Measurements from ENCODE around the gene ZNHIT1.
"Not testable (repeated sequence)": the region's sequence is repeated elsewhere in the genome, so short reads cannot be mapped to it uniquely, and the experiment has no call there.

ZNHIT1 gene

GRCh38 chr7:101245147-101245668, 27.2 kb downstream of the ZNHIT1 start:
- no peak for TF ChIP-seq CTCF (IDR thresholded peaks at IDR 0.05; ENCODE audit: low read depth, low read length, missing control alignments)
- peak overlapping the region; percentile 69 for H3K4me3 ChIP-seq (replicated peaks; ENCODE audit: low read depth, low read length)
- DNase-seq (ENCODE audit: extremely low read depth, low read depth), result no peak

GRCh38 chr7:101248276-101248675, 30.3 kb downstream of the ZNHIT1 start:
- DNase-seq (ENCODE audit: extremely low read depth, low read depth), result no peak
- TF ChIP-seq CTCF (IDR thresholded peaks at IDR 0.05; ENCODE audit: low read depth, low read length, missing control alignments), result no peak

GRCh38 chr7:101250324-101250723, 32.4 kb downstream of the ZNHIT1 start:
- DNase-seq (ENCODE audit: extremely low read depth, low read depth), result no peak
- H3K4me3 ChIP-seq (replicated peaks; ENCODE audit: low read depth, low read length), result no peak overlapping the region
- TF ChIP-seq CTCF (IDR thresholded peaks at IDR 0.05; ENCODE audit: low read depth, low read length, missing control alignments), result no peak

More at GRCh38 chr7:101248276-101248675, 30.3 kb downstream of the ZNHIT1 start:
- H3K4me3 ChIP-seq (replicated peaks; ENCODE audit: low read depth, low read length), result no peak overlapping the region

DNA sequence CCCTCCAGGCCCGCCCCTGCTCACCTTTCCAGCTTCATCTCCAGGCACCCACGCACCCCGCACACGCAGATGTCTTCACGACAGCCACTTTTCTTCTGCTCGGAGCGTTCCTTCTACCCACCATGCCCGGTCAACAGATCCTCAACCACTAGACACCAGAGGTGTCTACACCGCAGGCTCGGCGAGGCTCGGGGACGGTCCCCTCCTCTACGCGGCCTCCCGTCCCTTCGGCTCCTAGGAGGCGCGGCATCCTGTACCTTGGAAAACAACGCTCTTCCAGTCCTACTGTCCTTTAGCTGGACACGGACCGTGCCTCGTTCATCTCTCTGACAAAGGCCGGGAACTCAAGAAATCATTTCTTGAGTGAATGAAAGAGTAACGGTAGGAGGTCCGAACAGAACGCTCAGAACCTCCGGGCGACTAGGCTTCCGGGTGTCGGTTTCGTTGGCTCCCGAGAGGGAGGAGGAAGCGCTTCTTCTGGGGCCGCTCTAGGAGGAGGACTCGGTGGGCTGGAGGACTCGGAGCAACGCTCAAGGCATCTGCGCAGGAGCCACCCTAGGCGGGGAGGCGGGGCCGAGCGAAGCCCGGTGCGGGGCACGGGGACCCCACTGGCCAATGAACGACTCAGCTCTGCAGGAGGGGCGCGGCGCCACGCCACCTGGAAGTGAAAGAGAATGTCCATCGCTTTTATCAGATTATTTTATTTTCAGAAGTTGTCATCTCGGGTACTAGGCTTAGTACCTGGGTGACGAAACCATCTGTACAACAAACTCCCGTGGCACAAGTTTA, 34.1 kb downstream of the ZNHIT1 start:
- H3K4me3 ChIP-seq (replicated peaks; ENCODE audit: low read depth, low read length), result peak overlapping the region; percentile 96
- TF ChIP-seq CTCF (IDR thresholded peaks at IDR 0.05; ENCODE audit: low read depth, low read length, missing control alignments), result no peak
- peak; percentile 88 for DNase-seq (ENCODE audit: extremely low read depth, low read depth)

GRCh38 chr7:101253199-101253598, 35.2 kb downstream of the ZNHIT1 start:
- H3K4me3 ChIP-seq (replicated peaks; ENCODE audit: low read depth, low read length); DNase-seq (ENCODE audit: extremely low read depth, low read depth): not testable (repeated sequence)

GRCh38 chr7:101255796-101256195, 37.8 kb downstream of the ZNHIT1 start:
- no peak for TF ChIP-seq CTCF (IDR thresholded peaks at IDR 0.05; ENCODE audit: low read depth, low read length, missing control alignments)
- no peak for DNase-seq (ENCODE audit: extremely low read depth, low read depth)
- no peak overlapping the region for H3K4me3 ChIP-seq (replicated peaks; ENCODE audit: low read depth, low read length)

DNA sequence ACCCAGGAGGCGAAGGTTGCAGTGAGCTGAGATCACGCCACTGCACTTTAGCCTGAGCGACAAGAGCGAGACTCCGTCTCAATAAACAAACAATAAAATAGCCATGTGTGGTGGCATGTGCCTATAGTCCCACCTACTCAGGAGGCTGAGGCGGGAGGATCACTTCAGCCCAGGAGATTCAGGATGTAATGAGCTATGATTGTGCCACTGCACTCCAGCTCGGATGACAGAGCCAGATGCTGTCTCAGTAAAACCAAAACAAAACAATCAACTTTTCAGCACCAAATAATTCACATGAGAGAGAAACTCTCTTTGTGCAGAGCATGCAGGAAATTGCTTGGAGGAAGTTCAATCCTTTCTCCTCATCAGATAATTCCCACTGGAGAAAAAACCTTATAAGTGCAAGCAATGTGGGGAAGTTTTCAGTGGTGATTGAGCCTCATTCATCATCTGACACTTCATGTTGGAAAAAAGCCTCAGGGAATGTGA, 40.3 kb downstream of the ZNHIT1 start:
- no peak overlapping the region for H3K4me3 ChIP-seq (replicated peaks; ENCODE audit: low read depth, low read length)
- DNase-seq (ENCODE audit: extremely low read depth, low read depth), result no peak
- TF ChIP-seq CTCF (IDR thresholded peaks at IDR 0.05; ENCODE audit: low read depth, low read length, missing control alignments), result no peak

DNA sequence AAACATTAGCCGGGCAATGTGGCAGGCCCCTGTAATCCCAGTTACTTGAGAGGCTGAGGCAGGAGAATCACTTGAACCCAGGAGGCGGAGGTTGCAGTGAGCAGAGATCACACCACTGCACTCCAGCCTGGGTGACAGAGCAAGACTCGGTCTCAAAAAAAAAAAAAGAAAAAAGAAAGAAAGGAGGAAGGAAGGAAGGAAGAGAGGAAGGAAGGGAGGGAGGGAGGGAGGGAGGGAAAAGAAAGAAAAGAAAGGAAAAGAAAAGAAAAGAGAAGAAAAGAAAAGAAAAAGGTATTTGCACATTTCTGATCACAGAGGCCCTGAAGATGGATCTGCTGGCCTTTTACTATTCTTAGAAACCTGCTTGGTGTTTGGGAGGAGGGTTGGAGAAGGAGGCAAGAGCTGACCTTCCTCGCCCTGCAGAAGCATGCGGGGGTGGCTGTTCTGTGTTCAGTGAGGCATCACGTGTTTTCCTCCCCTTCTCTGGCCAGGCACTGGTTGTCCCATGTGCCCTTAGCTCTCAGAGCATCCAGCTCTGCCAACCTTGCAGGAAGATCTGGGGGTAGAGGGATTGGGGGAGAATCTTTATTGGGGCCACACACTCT, 46.2 kb downstream of the ZNHIT1 start:
- not testable (repeated sequence) for H3K4me3 ChIP-seq (replicated peaks; ENCODE audit: low read depth, low read length); DNase-seq (ENCODE audit: extremely low read depth, low read depth)

All from HFF-Myc (cell line).